ENCODE measurements around the gene NPFF. TPM values are rescaled to one million over a fixed set of nuclear protein-coding genes. Genes with fewer than 3 reads are reported as not detected.

The NPFF gene
- total and polyA plus RNA-seq, 2 of the 13 experiments (the other 11 are each of a cell fraction or from before 2014, with no cell fraction given), result not detected

DNA sequence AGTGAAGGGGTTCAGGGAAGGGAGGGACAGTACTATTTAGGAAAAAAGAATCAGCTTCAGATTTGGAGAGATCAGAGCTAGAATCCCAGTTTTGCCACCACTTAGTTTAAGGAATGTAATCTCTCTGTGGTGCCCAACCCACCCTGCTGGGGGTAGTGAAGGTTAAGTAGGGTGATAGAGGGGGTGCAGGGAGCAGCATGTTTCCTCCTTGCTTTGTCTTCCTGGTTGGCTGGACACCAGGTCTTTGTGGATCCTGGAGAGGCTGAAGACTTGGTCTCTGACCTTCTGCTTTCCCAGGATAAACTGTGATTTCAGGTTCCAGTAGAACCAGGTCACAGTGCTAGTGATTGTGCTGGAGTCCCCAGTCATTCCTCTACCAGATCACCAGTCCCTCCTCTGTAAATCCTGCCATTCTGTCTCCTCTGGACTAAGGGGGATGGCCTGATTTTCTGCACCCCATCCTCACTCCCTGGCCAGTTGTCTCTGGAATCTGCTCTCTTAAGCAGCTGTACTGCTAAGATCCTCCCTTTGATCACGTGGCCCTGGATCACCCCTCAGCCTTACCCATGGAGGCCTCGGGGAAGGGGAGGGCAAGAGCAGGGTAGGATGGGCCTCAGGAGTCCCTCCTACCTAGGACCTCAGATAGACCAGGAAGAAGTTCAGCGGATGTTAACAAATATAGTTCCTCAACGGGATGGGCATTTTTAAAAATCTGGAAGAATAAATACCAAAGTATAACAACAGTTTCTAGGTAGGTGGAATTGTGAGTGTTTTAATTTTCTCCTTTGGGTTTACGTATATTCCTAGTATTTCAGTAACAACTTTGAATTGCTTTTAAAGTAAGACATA is 11.2 kb downstream of the NPFF start (continued):
- TF ChIP-seq, protein P1, sequence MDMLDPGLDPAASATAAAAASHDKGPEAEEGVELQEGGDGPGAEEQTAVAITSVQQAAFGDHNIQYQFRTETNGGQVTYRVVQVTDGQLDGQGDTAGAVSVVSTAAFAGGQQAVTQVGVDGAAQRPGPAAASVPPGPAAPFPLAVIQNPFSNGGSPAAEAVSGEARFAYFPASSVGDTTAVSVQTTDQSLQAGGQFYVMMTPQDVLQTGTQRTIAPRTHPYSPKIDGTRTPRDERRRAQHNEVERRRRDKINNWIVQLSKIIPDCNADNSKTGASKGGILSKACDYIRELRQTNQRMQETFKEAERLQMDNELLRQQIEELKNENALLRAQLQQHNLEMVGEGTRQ (IDR thresholded peaks at IDR 0.05; ENCODE audit: low read depth, low read length), result peak; percentile 76
- TF ChIP-seq, protein P1 (CRISPR knock-in tag; IDR thresholded peaks at IDR 0.05; ENCODE audit: borderline replicate concordance), result peak; percentile 90; the same call in 1 of the 2 replicates
- peak; percentile 40 for TF ChIP-seq ZNF883 (CRISPR knock-in tag; IDR thresholded peaks at IDR 0.05; ENCODE audit: not compliant biosample characterization)
- TF ChIP-seq SIX4 (CRISPR knock-in tag; IDR thresholded peaks at IDR 0.05), result no peak
- TF ChIP-seq NONO (IDR thresholded peaks at IDR 0.05), result no peak
- no peak for TF ChIP-seq NONO (CRISPR knock-in tag; conservative IDR thresholded peaks at IDR 0.05)
- TF ChIP-seq POLR2G (IDR thresholded peaks at IDR 0.05; ENCODE audit: low read depth, low read length), result 0 out of 2 replicates have a peak, but pooled peaks have one; percentile 27
- TF ChIP-seq ZNF33B (CRISPR knock-in tag; IDR thresholded peaks at IDR 0.05), result 0 out of 2 replicates have a peak, but pooled peaks have one; percentile 25
- peak; percentile 36; the same call in 1 of the 2 replicates for TF ChIP-seq POLR2AphosphoS5 (IDR thresholded peaks at IDR 0.05; ENCODE audit: low read depth, low read length)
- TF ChIP-seq RFXAP (CRISPR knock-in tag; IDR thresholded peaks at IDR 0.05; ENCODE audit: borderline replicate concordance), result 0 out of 2 replicates have a peak, but pooled peaks have one; percentile 34
- TF ChIP-seq ELF1 (CRISPR knock-in tag; IDR thresholded peaks at IDR 0.05), result 0 out of 2 replicates have a peak, but pooled peaks have one; percentile 10
- TF ChIP-seq ZNF580 (CRISPR knock-in tag; IDR thresholded peaks at IDR 0.05; ENCODE audit: borderline replicate concordance, low read depth), result peak; percentile 43; the same call in 1 of the 2 replicates
- TF ChIP-seq HIVEP1 (CRISPR knock-in tag; IDR thresholded peaks at IDR 0.05), result no peak
- TF ChIP-seq BCL3 (CRISPR knock-in tag; IDR thresholded peaks at IDR 0.05), result 0 out of 2 replicates have a peak, but pooled peaks have one; percentile 30
- peak; percentile 17; the same call in 1 of the 2 replicates for TF ChIP-seq GATAD2A (CRISPR knock-in tag; IDR thresholded peaks at IDR 0.05)
- TF ChIP-seq GATAD1 (CRISPR knock-in tag; IDR thresholded peaks at IDR 0.05), result 0 out of 2 replicates have a peak, but pooled peaks have one; percentile 26
- TF ChIP-seq, protein P2, sequence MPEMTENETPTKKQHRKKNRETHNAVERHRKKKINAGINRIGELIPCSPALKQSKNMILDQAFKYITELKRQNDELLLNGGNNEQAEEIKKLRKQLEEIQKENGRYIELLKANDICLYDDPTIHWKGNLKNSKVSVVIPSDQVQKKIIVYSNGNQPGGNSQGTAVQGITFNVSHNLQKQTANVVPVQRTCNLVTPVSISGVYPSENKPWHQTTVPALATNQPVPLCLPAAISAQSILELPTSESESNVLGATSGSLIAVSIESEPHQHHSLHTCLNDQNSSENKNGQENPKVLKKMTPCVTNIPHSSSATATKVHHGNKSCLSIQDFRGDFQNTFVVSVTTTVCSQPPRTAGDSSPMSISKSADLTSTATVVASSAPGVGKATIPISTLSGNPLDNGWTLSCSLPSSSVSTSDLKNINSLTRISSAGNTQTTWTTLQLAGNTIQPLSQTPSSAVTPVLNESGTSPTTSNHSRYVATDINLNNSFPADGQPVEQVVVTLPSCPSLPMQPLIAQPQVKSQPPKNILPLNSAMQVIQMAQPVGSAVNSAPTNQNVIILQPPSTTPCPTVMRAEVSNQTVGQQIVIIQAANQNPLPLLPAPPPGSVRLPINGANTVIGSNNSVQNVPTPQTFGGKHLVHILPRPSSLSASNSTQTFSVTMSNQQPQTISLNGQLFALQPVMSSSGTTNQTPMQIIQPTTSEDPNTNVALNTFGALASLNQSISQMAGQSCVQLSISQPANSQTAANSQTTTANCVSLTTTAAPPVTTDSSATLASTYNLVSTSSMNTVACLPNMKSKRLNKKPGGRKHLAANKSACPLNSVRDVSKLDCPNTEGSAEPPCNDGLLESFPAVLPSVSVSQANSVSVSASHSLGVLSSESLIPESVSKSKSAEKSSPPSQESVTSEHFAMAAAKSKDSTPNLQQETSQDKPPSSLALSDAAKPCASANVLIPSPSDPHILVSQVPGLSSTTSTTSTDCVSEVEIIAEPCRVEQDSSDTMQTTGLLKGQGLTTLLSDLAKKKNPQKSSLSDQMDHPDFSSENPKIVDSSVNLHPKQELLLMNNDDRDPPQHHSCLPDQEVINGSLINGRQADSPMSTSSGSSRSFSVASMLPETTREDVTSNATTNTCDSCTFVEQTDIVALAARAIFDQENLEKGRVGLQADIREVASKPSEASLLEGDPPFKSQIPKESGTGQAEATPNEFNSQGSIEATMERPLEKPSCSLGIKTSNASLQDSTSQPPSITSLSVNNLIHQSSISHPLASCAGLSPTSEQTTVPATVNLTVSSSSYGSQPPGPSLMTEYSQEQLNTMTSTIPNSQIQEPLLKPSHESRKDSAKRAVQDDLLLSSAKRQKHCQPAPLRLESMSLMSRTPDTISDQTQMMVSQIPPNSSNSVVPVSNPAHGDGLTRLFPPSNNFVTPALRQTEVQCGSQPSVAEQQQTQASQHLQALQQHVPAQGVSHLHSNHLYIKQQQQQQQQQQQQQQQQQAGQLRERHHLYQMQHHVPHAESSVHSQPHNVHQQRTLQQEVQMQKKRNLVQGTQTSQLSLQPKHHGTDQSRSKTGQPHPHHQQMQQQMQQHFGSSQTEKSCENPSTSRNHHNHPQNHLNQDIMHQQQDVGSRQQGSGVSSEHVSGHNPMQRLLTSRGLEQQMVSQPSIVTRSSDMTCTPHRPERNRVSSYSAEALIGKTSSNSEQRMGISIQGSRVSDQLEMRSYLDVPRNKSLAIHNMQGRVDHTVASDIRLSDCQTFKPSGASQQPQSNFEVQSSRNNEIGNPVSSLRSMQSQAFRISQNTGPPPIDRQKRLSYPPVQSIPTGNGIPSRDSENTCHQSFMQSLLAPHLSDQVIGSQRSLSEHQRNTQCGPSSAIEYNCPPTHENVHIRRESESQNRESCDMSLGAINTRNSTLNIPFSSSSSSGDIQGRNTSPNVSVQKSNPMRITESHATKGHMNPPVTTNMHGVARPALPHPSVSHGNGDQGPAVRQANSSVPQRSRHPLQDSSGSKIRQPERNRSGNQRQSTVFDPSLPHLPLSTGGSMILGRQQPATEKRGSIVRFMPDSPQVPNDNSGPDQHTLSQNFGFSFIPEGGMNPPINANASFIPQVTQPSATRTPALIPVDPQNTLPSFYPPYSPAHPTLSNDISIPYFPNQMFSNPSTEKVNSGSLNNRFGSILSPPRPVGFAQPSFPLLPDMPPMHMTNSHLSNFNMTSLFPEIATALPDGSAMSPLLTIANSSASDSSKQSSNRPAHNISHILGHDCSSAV (CRISPR knock-in tag; IDR thresholded peaks at IDR 0.05; ENCODE audit: borderline replicate concordance), result no peak
